ENCODE data around the gene EBNA1BP2. TPM values are rescaled to one million over a fixed set of nuclear protein-coding genes. Genes with fewer than 3 reads are reported as not detected.

EBNA1BP2 gene
- total and polyA plus RNA-seq, 2 of the 13 experiments (the other 11 are each of a cell fraction or from before 2014, with no cell fraction given), result 27.1 to 102 TPM

- Histone ChIP-seq H3K4me3 (replicated peaks in 1 of 3; ENCODE audit: insufficient read depth in 1 of 3, low read depth in 2 of 3, low read length in 3 of 3) (peak overlapping the region; percentile 26 to 59 (median 36); a peak in 4 of 6 replicates), H4K20me1 (ENCODE audit: insufficient read depth, low read length) (no peaks in the 10 kb centered on the region), H3K36me3 (replicated peaks in 1 of 2; ENCODE audit: control insufficient read depth in 1 of 2, insufficient read depth in 2 of 2, low read length in 2 of 2) (no peaks in the 10 kb centered on the region), H3K9ac (ENCODE audit: insufficient read depth, low read depth, low read length) (peak overlapping the region; percentile 55), H2AFZ (ENCODE audit: low read length) (peak overlapping the region; percentile 90), H3K27ac (ENCODE audit: extremely low read length, insufficient read depth, low read length) (peak overlapping the region; percentile 69), H3K79me2 (ENCODE audit: insufficient read depth, low read length) (no peaks in the 10 kb centered on the region), H3K4me1 (ENCODE audit: insufficient read depth, low read length) (peaks cover 32% of the 10 kb centered on the region), H3K9me3 (ENCODE audit: low read length) (no peaks in the 10 kb centered on the region), H3K4me2 (ENCODE audit: low read depth, low read length) (peak overlapping the region; percentile 92), H3K27me3 (ENCODE audit: control insufficient read depth in 1 of 2, insufficient read depth in 2 of 2, low read length in 2 of 2) (peaks cover 0 to 7% of the 10 kb centered on the region in 2 experiments; a peak in 2 of 5 replicates)
- FAIRE-seq, result peak; percentile 62
- ChIA-PET CTCF (ENCODE audit: low intra/inter-chr PET ratio, low total read pairs) (no interaction called here), POLR2A (interaction anchor here (0.8 to 2.2 kb wide), 7 partner anchors 8 to 339 kb away, joined by 3 to 8 read pairs (median 4); partner anchors contain the start of genes CFAP57 and EBNA1BP2)
- BruUV-seq (replicated peaks), result TSS peak; percentile 91
- DNase-seq (ENCODE audit: low spot score), result peak; percentile 91
- 3% methylated on average over 10 of the region's 10 CpGs for WGBS (ENCODE audit: low lambda C conversion rate)
- intact Hi-C loops (cut with micrococcal nuclease; ENCODE audit: unreplicated experiment) (no loop called here), in situ Hi-C loops (cut with HindIII; ENCODE audit: extremely low pct_ligation_motif_present, low pct_unique_long_range_greater_than_20kb) (no loop called here)
- peak; percentile 99 for ATAC-seq
- TF ChIP-seq SNAPC4 (CRISPR knock-in tag; IDR thresholded peaks at IDR 0.05) (no peak), ZNF20 (CRISPR knock-in tag; IDR thresholded peaks at IDR 0.05) (no peak), ZBTB10 (CRISPR knock-in tag; IDR thresholded peaks at IDR 0.05; ENCODE audit: borderline replicate concordance) (no peak), RFX1 (IDR thresholded peaks at IDR 0.05) (no peak), ZNF18 (CRISPR knock-in tag; IDR thresholded peaks at IDR 0.05; ENCODE audit: insufficient replicate concordance) (no peak), TOPORS (CRISPR knock-in tag; IDR thresholded peaks at IDR 0.05) (no peak), SALL2 (CRISPR knock-in tag; IDR thresholded peaks at IDR 0.05) (no peak), ZFY (CRISPR knock-in tag; IDR thresholded peaks at IDR 0.05) (peak; percentile 25; the same call in 1 of the 2 replicates)
- TF ChIP-seq, protein P1, sequence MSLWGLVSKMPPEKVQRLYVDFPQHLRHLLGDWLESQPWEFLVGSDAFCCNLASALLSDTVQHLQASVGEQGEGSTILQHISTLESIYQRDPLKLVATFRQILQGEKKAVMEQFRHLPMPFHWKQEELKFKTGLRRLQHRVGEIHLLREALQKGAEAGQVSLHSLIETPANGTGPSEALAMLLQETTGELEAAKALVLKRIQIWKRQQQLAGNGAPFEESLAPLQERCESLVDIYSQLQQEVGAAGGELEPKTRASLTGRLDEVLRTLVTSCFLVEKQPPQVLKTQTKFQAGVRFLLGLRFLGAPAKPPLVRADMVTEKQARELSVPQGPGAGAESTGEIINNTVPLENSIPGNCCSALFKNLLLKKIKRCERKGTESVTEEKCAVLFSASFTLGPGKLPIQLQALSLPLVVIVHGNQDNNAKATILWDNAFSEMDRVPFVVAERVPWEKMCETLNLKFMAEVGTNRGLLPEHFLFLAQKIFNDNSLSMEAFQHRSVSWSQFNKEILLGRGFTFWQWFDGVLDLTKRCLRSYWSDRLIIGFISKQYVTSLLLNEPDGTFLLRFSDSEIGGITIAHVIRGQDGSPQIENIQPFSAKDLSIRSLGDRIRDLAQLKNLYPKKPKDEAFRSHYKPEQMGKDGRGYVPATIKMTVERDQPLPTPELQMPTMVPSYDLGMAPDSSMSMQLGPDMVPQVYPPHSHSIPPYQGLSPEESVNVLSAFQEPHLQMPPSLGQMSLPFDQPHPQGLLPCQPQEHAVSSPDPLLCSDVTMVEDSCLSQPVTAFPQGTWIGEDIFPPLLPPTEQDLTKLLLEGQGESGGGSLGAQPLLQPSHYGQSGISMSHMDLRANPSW (CRISPR knock-in tag; IDR thresholded peaks at IDR 0.05; ENCODE audit: borderline replicate concordance), result no peak
These were observed 34.6 kb upstream of the EBNA1BP2 start for GRCh38 chr1:43206600-43207228.
